Measurements from ENCODE around the gene SEC62.

The SEC62 gene

GRCh38 chr3:169969174-169970095, 2.8 kb downstream of the SEC62 start:
- Histone ChIP-seq H3K27ac (replicated peaks) (peak overlapping the region; percentile 94), H3K27me3 (ENCODE audit: insufficient read depth, poor library complexity, severe bottlenecking) (no peaks in the 10 kb centered on the region), H3K4me3 (replicated peaks; ENCODE audit: insufficient read depth, low read length) (peak overlapping the region; percentile 89)
- DNase-seq (ENCODE audit: low read depth in 1 of 2, low spot score in 1 of 2), result no peak
- TF ChIP-seq REST (IDR thresholded peaks at IDR 0.05; ENCODE audit: insufficient replicate concordance, low read depth), result no peak
- TF ChIP-seq SPI1 (IDR thresholded peaks at IDR 0.05; ENCODE audit: borderline replicate concordance, low read depth), result 0 out of 2 replicates have a peak, but pooled peaks have one; percentile 3

- Histone ChIP-seq H3K27ac (replicated peaks) (no peak overlapping the region), H3K27me3 (ENCODE audit: insufficient read depth, poor library complexity, severe bottlenecking) (no peaks in the 10 kb centered on the region), H3K4me3 (replicated peaks; ENCODE audit: insufficient read depth, low read length) (no peak overlapping the region)
- DNase-seq (ENCODE audit: low read depth in 1 of 2, low spot score in 1 of 2), result no peak
- no peak for TF ChIP-seq GABPA (IDR thresholded peaks at IDR 0.05; ENCODE audit: low read depth)
- TF ChIP-seq CTCF (IDR thresholded peaks at IDR 0.05; ENCODE audit: insufficient read depth, low read length), result no peak
- TF ChIP-seq SPI1 (IDR thresholded peaks at IDR 0.05; ENCODE audit: borderline replicate concordance, low read depth), result no peak
- TF ChIP-seq POLR2AphosphoS5 (IDR thresholded peaks at IDR 0.05; ENCODE audit: low read depth), result no peak
- TF ChIP-seq REST (IDR thresholded peaks at IDR 0.05; ENCODE audit: insufficient replicate concordance, low read depth), result no peak
Measured at GRCh38 chr3:169970847-169971246, 4.2 kb downstream of the SEC62 start.

- H3K4me3 ChIP-seq (replicated peaks; ENCODE audit: insufficient read depth, low read length), result no peak overlapping the region
- no peaks in the 10 kb centered on the region for H3K27me3 ChIP-seq (ENCODE audit: insufficient read depth, poor library complexity, severe bottlenecking)
- no peak overlapping the region for H3K27ac ChIP-seq (replicated peaks)
- DNase-seq (ENCODE audit: low read depth in 1 of 2, low spot score in 1 of 2), result no peak
- TF ChIP-seq SPI1 (IDR thresholded peaks at IDR 0.05; ENCODE audit: borderline replicate concordance, low read depth) (no peak), POLR2AphosphoS5 (IDR thresholded peaks at IDR 0.05; ENCODE audit: low read depth) (no peak), REST (IDR thresholded peaks at IDR 0.05; ENCODE audit: insufficient replicate concordance, low read depth) (no peak), GABPA (IDR thresholded peaks at IDR 0.05; ENCODE audit: low read depth) (no peak), CTCF (IDR thresholded peaks at IDR 0.05; ENCODE audit: insufficient read depth, low read length) (no peak)
Measured at GRCh38 chr3:169971522-169971921, 4.9 kb downstream of the SEC62 start.

Data from HL-60 (cell line).